Renal cortex interstitium (tissue), 15 donors: Measurements from ENCODE around the gene CYP8B1. TPM values are rescaled to one million over a fixed set of nuclear protein-coding genes. Genes with fewer than 3 reads are reported as not detected.

ENCODE experiments used
- DNase-seq, 11 donors: peaks; one replicate each; pipeline ENCODE4 v3.0.0-alpha.2; 2013; ENCODE audit warnings: low read depth in 9 of 11, low spot score in 4 of 11; ENCODE audit errors: extremely low read depth in 1 of 11
- long read RNA-seq, 16 experiments: transcript quantifications; one replicate each; lab custom pipeline, GENCODE V29; 2026
- polyA plus RNA-seq, 3 donors: library from polyadenylated mRNA; unstranded; fragments of 120-200 nt; gene quantifications; one replicate each; pipeline ENCODE4 v1.2.1, GENCODE V29; 2013; ENCODE audit not compliant: insufficient read length in 3 of 3

The CYP8B1 gene, protein sequence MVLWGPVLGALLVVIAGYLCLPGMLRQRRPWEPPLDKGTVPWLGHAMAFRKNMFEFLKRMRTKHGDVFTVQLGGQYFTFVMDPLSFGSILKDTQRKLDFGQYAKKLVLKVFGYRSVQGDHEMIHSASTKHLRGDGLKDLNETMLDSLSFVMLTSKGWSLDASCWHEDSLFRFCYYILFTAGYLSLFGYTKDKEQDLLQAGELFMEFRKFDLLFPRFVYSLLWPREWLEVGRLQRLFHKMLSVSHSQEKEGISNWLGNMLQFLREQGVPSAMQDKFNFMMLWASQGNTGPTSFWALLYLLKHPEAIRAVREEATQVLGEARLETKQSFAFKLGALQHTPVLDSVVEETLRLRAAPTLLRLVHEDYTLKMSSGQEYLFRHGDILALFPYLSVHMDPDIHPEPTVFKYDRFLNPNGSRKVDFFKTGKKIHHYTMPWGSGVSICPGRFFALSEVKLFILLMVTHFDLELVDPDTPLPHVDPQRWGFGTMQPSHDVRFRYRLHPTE
- 1 to 10 TPM in 2 of 3 donors, under 1 TPM in 1; 0.95 to 1.4 (median 1.3) TPM for polyA plus RNA-seq
- long read RNA-seq, donor 1, partial matches to known transcripts, result 0 of 1 reads
- long read RNA-seq, donor 1, other reads (novel, unspliced or antisense), result 0 of 1 reads
- long read RNA-seq, donor 2, partial matches to known transcripts, result 0 of 4 reads
- long read RNA-seq, donor 2, other reads (novel, unspliced or antisense), result 0 of 4 reads
- long read RNA-seq, donor 3, partial matches to known transcripts, result 0 of 4 reads
- long read RNA-seq, donor 3, other reads (novel, unspliced or antisense), result 0 of 4 reads
- long read RNA-seq, donor 4, partial matches to known transcripts, result 0 of 4 reads
- long read RNA-seq, donor 4, other reads (novel, unspliced or antisense), result 0 of 4 reads
- long read RNA-seq, donor 5, result 0 reads
- long read RNA-seq, donor 6, transcript CYP8B1-201 (1 exons, 3,974 nt), result major isoform, 5 of 5 reads
- long read RNA-seq, donor 6, partial matches to known transcripts, result 0 of 5 reads
- long read RNA-seq, donor 6, other reads (novel, unspliced or antisense), result 0 of 5 reads
- long read RNA-seq, donor 7, partial matches to known transcripts, result 0 of 3 reads
- long read RNA-seq, donor 7, other reads (novel, unspliced or antisense), result 0 of 3 reads
- long read RNA-seq, donor 8, transcript CYP8B1-201 (1 exons, 3,974 nt), result major isoform, 5 of 5 reads
- long read RNA-seq, donor 8, partial matches to known transcripts, result 0 of 5 reads
- long read RNA-seq, donor 8, other reads (novel, unspliced or antisense), result 0 of 5 reads
- long read RNA-seq, donor 9, partial matches to known transcripts, result 0 of 1 reads
- long read RNA-seq, donor 9, other reads (novel, unspliced or antisense), result 0 of 1 reads
- long read RNA-seq, donor 10, result 0 reads
- long read RNA-seq, donor 11, partial matches to known transcripts, result 0 of 1 reads
- long read RNA-seq, donor 11, other reads (novel, unspliced or antisense), result 0 of 1 reads
- long read RNA-seq, donor 12, result 0 reads
- long read RNA-seq, donor 13, partial matches to known transcripts, result 0 of 1 reads
- long read RNA-seq, donor 13, other reads (novel, unspliced or antisense), result 0 of 1 reads
- long read RNA-seq, donor 14, partial matches to known transcripts, result 0 of 1 reads
- long read RNA-seq, donor 14, other reads (novel, unspliced or antisense), result 0 of 1 reads
- long read RNA-seq, donor 15, partial matches to known transcripts, result 0 of 3 reads
- long read RNA-seq, donor 15, other reads (novel, unspliced or antisense), result 0 of 3 reads
- long read RNA-seq, donor 16, transcript CYP8B1-201 (1 exons, 3,974 nt), result major isoform, 5 of 5 reads
- long read RNA-seq, donor 16, partial matches to known transcripts, result 0 of 5 reads
- long read RNA-seq, donor 16, other reads (novel, unspliced or antisense), result 0 of 5 reads

DNA sequence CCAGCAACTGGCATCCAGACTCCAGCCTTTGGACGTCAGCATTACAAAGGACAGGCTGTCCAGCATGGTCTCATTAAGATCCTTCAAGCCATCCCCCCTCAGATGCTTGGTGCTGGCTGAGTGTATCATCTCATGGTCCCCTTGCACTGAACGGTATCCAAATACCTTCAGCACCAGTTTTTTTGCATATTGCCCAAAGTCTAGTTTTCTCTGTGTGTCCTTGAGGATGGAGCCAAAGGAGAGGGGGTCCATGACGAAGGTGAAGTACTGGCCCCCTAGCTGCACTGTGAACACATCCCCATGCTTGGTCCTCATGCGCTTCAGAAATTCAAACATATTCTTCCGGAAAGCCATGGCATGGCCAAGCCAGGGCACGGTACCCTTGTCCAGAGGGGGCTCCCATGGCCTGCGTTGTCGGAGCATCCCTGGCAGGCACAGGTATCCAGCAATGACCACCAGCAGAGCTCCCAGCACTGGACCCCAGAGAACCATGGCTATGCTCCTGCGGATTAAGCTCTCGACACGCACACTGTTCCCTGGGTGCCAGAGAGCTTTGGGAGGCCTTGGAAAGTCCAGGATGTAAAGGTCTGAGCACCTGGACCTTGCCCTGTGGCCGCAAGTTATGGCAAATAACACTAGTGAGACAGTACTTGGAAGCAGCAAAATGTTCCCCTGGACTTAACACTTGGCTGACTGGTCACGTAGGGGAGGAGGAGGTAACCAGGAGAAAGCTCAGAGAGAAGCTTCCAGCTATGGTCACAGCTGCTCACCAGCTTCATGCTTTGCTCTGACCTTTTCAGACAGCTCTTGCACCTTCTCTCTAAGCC, at the start of gene CYP8B1:
Gene CYP8B1 (minus strand): TSS at position 555 of the 827 bp plus-strand sequence. CDS start 63 bp downstream, at position 492.
- no peak for DNase-seq

DNA sequence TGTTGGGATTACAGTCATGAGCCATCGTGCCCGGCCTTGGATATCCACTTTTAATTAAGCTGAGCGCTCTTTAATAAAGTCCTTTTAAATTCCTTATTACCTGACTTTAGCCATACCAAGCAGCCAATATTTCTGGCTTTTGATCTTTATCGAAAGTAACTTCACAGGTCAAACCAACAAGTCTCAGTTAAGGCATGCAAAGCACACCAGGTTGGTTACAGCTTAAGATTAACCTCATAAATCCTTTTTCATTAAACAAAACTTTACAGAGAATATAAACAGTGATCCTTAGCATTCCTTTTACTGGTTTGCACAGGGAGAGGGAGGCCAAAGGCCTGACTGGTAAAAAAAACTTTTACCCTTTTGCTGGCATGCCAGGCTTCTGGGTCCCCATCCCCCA, 47.9 kb upstream of the CYP8B1 start:
- DNase-seq, result no peak

DNA sequence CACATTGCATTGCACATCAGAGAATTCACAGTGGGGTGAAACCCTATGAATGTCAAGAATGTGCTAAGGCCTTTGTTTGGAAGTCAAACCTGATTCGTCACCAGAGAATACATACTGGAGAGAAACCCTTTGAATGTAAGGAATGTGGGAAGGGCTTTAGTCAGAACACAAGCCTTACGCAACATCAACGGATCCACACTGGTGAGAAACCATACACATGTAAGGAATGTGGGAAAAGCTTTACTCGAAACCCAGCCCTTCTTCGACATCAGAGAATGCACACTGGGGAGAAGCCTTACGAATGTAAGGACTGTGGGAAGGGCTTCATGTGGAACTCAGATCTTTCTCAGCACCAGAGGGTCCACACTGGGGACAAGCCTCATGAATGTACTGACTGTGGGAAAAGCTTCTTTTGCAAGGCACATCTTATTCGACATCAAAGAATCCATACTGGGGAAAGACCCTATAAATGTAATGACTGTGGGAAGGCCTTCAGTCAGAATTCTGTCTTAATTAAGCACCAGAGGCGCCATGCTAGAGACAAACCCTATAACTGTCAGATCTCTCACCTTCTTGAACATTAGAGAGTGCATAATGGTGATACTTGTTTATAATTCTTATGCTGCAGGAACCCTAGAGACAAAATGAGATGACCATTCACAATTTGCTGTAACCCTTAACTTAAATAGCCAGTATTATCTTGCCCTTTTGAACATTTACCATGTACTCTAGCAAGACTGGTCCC, 39.3 kb upstream of the CYP8B1 start:
- DNase-seq, result no peak

DNA sequence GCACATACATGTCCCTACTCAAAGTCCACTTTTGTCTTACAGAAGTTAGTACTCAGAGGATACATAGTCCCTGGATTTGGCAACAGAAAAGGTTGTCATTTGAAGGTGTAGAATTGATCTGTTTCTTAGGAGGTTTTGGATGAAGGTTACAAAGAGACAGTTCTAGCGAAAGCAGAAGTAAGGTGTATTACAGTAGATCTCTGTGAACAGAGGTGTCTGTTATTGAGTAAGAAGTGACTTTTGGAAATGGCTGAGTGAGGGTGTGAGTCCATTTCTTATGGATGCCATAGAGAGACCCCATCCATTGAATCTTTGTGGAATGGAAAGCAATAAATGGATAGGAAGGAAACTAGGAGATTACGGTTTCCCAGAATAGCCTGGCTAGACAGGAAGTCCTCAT, 35.9 kb upstream of the CYP8B1 start:
- no peak for DNase-seq

DNA sequence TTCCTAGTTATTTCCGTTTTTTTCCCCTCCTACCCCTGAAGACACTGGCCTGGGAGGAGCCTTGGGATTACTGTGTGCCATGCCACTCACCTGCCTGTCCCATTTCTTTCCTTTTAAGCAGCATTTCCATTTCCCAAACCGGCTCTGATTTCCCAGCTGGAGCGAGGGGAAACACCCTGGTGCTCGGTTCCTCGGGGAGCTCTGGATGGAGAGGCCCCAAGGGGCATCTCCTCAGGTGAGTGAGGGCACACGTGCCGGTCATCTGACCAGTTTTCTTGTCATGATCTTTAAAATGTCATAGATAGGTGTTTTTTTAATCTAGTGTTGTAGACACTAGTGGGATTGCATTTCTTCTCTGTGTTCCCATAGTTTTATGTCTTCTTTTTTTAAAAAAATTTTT, 33.0 kb upstream of the CYP8B1 start:
- no peak for DNase-seq

DNA sequence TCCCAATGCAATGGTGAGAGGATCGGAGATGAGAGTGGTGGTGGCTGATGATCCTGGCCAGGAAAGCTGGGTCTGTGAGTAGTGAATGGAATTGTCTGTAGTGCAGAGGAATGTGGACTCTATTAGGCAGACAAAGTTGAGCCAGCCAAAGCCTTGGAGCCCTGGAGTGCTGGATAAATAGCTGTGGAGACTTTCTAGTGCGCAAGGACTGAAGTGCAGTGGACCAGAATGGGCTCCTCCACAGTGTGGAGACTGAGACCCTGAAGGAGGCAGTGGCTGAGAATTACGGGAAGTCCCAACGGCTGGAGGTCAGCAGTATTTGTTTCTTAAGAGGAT, 31.1 kb upstream of the CYP8B1 start:
- DNase-seq, result no peak

DNA sequence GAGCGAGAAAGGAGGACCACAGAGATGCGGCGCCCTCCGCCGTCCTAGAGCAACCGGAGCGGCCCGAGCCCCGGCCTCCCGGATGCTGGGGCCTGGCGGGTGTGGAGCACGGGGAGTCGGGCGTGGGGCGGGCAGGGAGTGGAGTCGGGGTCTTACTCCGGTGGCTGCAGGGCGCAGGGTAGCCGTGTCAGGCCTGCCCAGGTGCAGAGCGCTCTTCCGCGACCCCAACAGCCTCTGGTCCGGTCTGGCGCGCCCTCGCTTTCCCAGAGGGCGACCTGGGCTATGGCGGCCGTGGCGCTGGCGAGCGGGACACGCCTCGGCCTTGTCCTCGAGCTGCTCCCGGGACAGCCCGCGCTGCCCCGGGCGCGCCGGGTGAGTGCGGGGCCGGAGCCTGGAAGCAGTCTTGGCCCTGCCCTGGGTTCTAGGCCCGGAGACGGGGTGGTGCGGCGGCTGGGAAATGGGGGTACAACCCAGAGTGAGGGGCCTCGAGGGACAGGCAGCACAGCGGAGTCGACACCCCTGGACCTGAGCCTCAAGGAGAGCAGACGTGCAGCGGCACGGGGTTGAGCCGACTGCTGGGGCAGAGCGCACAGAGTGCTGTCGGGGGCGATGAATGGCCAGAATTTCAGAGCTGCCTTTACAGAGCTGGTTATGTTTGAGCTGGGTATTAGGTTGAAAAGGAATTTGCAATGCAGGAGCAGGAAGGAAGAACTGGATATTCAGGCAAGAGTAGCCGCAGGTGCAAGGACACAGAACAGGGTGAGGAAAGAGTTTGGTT, 30.6 kb upstream of the CYP8B1 start, which contains the start of gene ZNF662:
Gene ZNF662 (plus strand): TSS at position 73 of the 778 bp plus-strand sequence. CDS start 1,973 bp downstream, outside the sequence.
- peak in 10 of 11 donors; percentile 29 to 59 (median 49) for DNase-seq

DNA sequence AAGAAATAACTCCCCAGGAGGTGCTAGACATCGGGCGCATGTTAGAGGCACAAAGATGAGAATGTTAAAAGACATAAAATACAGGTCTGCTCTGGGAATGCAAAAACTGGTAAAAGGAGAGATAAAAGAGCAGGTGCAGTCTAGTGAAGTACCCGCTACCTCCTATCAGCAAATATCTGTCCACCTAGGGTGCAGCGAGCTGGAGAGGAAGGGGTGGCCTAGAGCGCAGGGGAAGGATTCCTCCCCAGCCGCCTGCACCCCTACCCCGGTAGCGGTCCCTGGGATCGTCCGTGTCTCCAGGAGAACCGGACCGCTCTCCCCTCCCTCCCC, 30.0 kb upstream of the CYP8B1 start:
- no peak for DNase-seq

DNA sequence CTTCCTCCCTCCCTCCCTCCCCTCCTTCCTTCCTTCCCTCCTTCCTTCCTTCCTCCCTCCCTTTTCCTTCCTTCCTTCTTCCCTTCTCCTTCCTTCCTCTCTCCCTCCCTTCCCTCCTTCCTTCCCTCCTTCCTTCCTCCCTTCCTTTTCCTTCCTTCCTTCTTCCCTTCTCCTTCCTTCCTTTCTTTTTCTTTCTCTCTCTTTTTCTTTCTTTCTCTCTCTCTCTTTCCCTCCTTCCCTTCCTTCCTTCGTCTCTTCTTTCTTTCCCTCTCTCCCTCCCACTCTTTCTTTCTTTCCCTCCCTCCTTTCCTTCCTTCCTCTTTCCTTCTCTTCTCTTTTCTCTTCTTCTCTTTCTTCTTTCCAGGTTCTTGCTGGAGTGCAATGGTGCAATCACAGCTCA, 28.4 kb upstream of the CYP8B1 start:
- DNase-seq, result no peak

DNA sequence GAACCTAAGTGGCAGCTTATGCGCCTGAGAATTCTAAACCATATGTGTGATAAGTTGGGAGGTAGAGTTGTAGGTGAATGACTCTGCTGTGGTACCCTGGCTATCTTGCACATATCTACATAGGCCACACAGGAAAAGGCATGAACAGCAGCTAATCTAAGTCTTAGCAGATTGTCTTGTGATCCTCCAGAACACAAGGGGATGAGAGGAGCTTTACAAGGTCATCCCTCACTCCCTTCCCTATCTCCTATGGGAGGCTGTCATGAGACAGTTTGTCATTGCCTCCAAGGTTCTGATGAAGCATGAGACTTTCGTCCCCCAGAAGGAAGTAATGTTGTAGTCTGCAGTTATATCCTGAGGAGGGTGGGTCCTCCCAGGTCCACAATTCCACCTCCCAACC, 26.6 kb upstream of the CYP8B1 start:
- DNase-seq, result no peak

DNA sequence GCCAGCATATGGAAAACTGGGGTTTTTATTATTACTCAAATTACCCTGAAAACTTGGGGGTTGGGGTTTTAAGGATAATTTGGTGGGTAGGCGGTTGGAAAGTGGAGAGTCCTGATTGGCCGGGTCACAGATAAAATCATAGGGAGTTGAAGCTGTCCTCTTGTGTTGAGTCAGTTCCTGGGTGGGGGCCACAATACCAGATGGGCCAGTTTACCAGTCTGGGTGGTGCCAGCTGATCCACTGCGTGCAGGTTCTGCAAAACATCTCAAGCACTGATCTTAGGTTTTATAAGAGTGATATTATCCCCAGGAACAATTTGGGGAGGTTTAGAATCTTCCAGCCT, 25.4 kb upstream of the CYP8B1 start:
- DNase-seq, result no peak

DNA sequence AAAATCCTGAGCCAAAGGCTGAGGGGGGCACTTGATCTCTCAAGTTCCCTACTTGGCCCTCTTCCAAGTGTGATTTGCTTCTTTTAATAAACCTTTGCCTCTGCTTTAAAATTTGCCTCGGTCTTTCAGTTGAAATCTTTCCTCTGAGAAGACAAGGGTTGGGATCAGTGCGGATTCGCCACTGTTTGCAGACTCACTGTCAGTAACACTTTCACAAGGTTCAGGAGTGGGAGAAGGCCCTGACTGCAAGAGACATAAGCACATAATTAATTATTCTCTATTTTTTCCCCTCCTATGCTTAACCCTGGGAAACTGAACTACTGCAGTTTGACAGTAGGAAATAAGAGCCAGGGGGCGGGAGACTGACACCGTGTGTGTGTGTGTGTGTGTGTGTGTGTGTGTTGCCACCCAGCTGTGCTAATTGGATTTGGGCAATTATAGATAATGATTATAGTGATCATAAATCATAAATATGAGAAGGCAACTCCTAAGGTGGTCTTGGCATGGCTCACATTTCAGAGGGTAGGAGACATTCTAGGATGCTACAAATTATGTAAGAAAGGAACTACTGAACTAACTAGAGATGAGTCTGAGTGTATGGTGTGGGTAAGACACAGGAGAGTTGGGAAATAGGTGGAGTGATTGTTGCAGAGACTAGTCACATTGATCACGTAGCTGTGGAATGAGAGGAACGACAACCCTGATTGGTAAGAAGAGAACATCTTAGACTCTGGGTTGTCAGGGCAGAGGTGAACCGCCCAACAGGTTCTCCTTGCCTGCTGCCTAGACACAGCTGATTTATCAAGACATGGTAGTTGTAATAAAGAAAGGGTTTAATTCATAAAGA, 24.8 kb upstream of the CYP8B1 start:
- DNase-seq, result no peak

DNA sequence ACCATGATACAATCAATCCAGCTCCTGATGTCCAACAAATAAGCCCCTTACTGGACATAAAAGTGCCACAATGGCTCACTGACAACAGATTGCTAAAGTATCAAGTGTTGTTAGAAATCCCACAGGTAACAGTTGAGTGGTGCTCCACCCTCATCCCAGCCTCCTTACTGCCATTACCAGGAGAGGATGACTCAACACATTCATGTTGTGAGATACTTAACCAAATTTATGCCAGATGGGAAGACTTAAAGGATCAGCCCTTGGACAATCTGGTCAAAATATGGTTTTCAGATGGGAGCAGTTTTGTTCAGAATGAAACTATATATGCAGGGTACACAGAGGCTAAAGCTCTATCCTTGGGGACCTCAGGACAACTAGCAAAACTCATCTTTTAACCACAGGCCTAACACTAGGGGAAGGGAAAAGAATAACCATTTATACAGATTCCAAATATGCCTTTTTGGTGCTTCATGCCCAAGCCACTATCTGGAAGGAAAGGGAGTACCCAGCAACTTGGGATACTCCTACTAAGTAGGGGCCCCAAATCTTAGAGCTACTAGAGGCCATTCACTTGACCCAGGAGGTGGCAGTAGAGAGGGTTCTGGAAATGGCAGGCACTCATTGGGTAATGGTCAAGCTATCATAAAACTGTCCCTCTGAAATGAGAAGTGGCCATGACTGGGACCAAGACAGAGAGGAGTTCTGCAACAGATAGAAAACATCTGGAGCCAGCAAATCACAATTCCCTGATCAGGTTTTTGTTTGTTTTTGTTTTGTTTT, 23.4 kb upstream of the CYP8B1 start:
- DNase-seq, result no peak

DNA sequence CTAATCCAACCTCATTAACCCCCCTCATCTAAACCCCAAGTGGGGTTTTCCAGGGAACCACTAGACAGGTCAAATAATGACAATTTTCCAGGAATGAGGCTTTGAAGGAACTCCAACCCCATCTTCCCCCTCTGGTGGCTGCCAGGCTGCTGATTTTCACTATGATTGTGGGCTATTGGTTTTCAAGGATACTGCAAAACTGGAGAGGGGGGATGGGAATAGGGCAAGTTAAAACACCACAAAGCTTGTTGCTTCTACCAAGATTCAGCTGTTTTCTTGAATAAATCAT, 19.8 kb upstream of the CYP8B1 start:
- no peak for DNase-seq
